IMR-90 (cell line): ENCODE measurements around the gene SYNM. TPM values are rescaled to one million over a fixed set of nuclear protein-coding genes. Genes with fewer than 3 reads are reported as not detected.

ENCODE experiments used
- ATAC-seq: fragments of 200-7000 bp; cut with Tn5 transposase; 2 replicates; pipeline ENCODE4 v1.9.1; 2020; ENCODE audit warnings: low read depth, mild to moderate bottlenecking, moderate library complexity
- BruUV-seq: library from RNA; stranded (reverse); fragments of 400-500 nt; replicated peaks from 2 replicates; lab custom pipeline; 2021; lab: Mats Ljungman, UMichigan
- CTCF ChIA-PET: fragments of 300-600 bp; formaldehyde crosslinking; extraction: SDS; loops from one replicate; lab custom pipeline; 2021; ENCODE audit warnings: antibody characterized with exemption; lab: Yijun Ruan, JAX
- POLR2A ChIA-PET: fragments of 300-600 bp; sonication (Branson Sonifier 250); formaldehyde crosslinking; loops from one replicate; lab custom pipeline; 2022; ENCODE audit warnings: antibody characterized with exemption; ENCODE audit not compliant: unreplicated experiment; lab: Charles Lee
- DNase-seq: peaks from one replicate; pipeline ENCODE4 v3.0.0; 2013
- H2AFZ ChIP-seq: replicated peaks from 2 replicates; pipeline ENCODE3; 2013; ENCODE audit warnings: low read length, mild to moderate bottlenecking; ENCODE audit not compliant: poor library complexity
- H2AK5ac ChIP-seq: 2 replicates; pipeline ENCODE4 v1.6.1; 2013; ENCODE audit warnings: low read depth, low read length, inconsistent platforms
- H2AK9ac ChIP-seq: replicated peaks from 2 replicates; pipeline ENCODE3; 2013; ENCODE audit warnings: mild to moderate bottlenecking, low read depth, low read length, moderate library complexity; ENCODE audit not compliant: poor library complexity
- H2BK120ac ChIP-seq: 2 replicates; pipeline ENCODE4 v1.6.1; 2013; ENCODE audit warnings: low read depth, low read length, inconsistent platforms
- H2BK15ac ChIP-seq: 3 replicates; pipeline ENCODE4 v1.6.1; 2013; ENCODE audit warnings: low read depth, low read length, inconsistent platforms
- H2BK20ac ChIP-seq: 2 replicates; pipeline ENCODE4 v1.6.1; 2013; ENCODE audit warnings: low read depth, mild to moderate bottlenecking, inconsistent platforms, low read length, moderate library complexity
- H2BK5ac ChIP-seq: 2 replicates; pipeline ENCODE4 v1.6.1; 2013; ENCODE audit warnings: mild to moderate bottlenecking, low read depth, low read length, inconsistent platforms; ENCODE audit not compliant: poor library complexity, severe bottlenecking
- H3K14ac ChIP-seq: replicated peaks from 2 replicates; pipeline ENCODE4 v1.6.1; 2013; ENCODE audit warnings: low read depth, low read length, inconsistent platforms
- H3K18ac ChIP-seq: 2 replicates; pipeline ENCODE4 v1.6.1; 2013; ENCODE audit warnings: low read depth, low read length, control low read depth
- H3K23ac ChIP-seq: 2 replicates; pipeline ENCODE4 v1.6.1; 2013; ENCODE audit warnings: low read depth, low read length, inconsistent platforms
- H3K27ac ChIP-seq: 2 replicates; pipeline ENCODE4 v1.5.1; 2013; ENCODE audit warnings: mild to moderate bottlenecking, control low read depth, low read length; ENCODE audit not compliant: insufficient read depth
- H3K27me3 ChIP-seq: 2 replicates; pipeline ENCODE4 v1.6.1; 2013; ENCODE audit warnings: low read length; ENCODE audit not compliant: control insufficient read depth, insufficient read depth
- H3K36me3 ChIP-seq: 2 replicates; pipeline ENCODE4 v1.6.1; 2013; ENCODE audit warnings: low read length, mixed read lengths; ENCODE audit not compliant: control insufficient read depth, insufficient read depth
- H3K4ac ChIP-seq: 2 replicates; pipeline ENCODE4 v1.6.1; 2013; ENCODE audit warnings: low read depth, low read length, inconsistent platforms
- H3K4me1 ChIP-seq: 2 replicates; pipeline ENCODE4 v1.6.1; 2013; ENCODE audit warnings: low read length, mixed read lengths; ENCODE audit not compliant: control insufficient read depth, insufficient read depth
- H3K4me2 ChIP-seq: 2 replicates; pipeline ENCODE4 v1.6.1; 2013; ENCODE audit warnings: low read depth, mild to moderate bottlenecking, control low read depth, low read length, moderate library complexity
- H3K4me3 ChIP-seq: 2 replicates; pipeline ENCODE4 v1.5.1; 2013; ENCODE audit warnings: low read depth, mild to moderate bottlenecking, control low read depth, low read length, moderate library complexity; ENCODE audit not compliant: insufficient read depth
- H3K56ac ChIP-seq: 2 replicates; pipeline ENCODE4 v1.6.1; 2013; ENCODE audit warnings: low read length, inconsistent platforms; ENCODE audit not compliant: insufficient read depth; ENCODE audit errors: extremely low read depth
- H3K79me1 ChIP-seq, 2 experiments: 2 replicates each; pipeline ENCODE4 v1.6.1; 2013; ENCODE audit warnings: low read length in 2 of 2, inconsistent platforms in 1 of 2, low read depth in 1 of 2
- H3K9ac ChIP-seq: 2 replicates; pipeline ENCODE4 v1.6.1; 2013; ENCODE audit warnings: low read depth, low read length, control low read depth
- H3K9me1 ChIP-seq: 2 replicates; pipeline ENCODE4 v1.6.1; 2013; ENCODE audit warnings: low read length, inconsistent platforms; ENCODE audit not compliant: insufficient read depth
- H3K9me3 ChIP-seq: 2 replicates; pipeline ENCODE4 v1.6.1; 2013; ENCODE audit warnings: low read length; ENCODE audit not compliant: control insufficient read depth, insufficient read depth
- H4K20me1 ChIP-seq: 2 replicates; pipeline ENCODE4 v1.6.1; 2013; ENCODE audit warnings: low read length, inconsistent platforms; ENCODE audit not compliant: insufficient read depth
- H4K5ac ChIP-seq: 2 replicates; pipeline ENCODE4 v1.6.1; 2013; ENCODE audit warnings: mild to moderate bottlenecking, low read depth, low read length, control low read depth
- H4K8ac ChIP-seq, 2 experiments: 2 replicates each; pipeline ENCODE4 v1.6.1; 2013; ENCODE audit warnings: low read depth in 2 of 2, low read length in 2 of 2, control low read depth in 1 of 2, inconsistent platforms in 1 of 2
- H4K91ac ChIP-seq: 2 replicates; pipeline ENCODE4 v1.6.1; 2013; ENCODE audit warnings: low read depth, low read length, inconsistent platforms; ENCODE audit not compliant: insufficient read depth
- BHLHE40 ChIP-seq: fragments of 150-350 bp; IDR thresholded peaks from 2 replicates; pipeline ENCODE4 v1.6.1; 2016; ENCODE audit warnings: mild to moderate bottlenecking, low read depth, low read length
- CEBPB ChIP-seq: IDR thresholded peaks from 2 replicates; pipeline ENCODE4 v1.6.1; 2012; ENCODE audit warnings: low read depth, low read length, improper control_type of control experiment
- FOS ChIP-seq: fragments of 150-350 bp; IDR thresholded peaks from 2 replicates; pipeline ENCODE4 v1.6.1; 2016; ENCODE audit warnings: low read depth, low read length
- MAFK ChIP-seq: IDR thresholded peaks from 2 replicates; pipeline ENCODE4 v1.6.1; 2012; ENCODE audit warnings: low read depth, low read length, improper control_type of control experiment
- MAZ ChIP-seq: IDR thresholded peaks from 2 replicates; pipeline ENCODE4 v1.6.1; 2012; ENCODE audit warnings: low read depth, mild to moderate bottlenecking, low read length, improper control_type of control experiment, moderate library complexity, borderline replicate concordance
- MXI1 ChIP-seq: IDR thresholded peaks from 2 replicates; pipeline ENCODE4 v1.6.1; 2012; ENCODE audit warnings: low read depth, mild to moderate bottlenecking, low read length, moderate library complexity, borderline replicate concordance
- NFE2L2 ChIP-seq: fragments of 150-350 bp; IDR thresholded peaks from 2 replicates; pipeline ENCODE4 v1.6.1; 2016; ENCODE audit warnings: low read depth, mild to moderate bottlenecking, low read length
- POLR2A ChIP-seq: IDR thresholded peaks from 2 replicates; pipeline ENCODE4 v1.6.1; 2012; ENCODE audit warnings: mild to moderate bottlenecking, low read depth, low read length
- RAD21 ChIP-seq: IDR thresholded peaks from 2 replicates; pipeline ENCODE4 v1.6.1; 2012; ENCODE audit warnings: low read length, improper control_type of control experiment
- RCOR1 ChIP-seq: IDR thresholded peaks from 2 replicates; pipeline ENCODE4 v1.6.1; 2012; ENCODE audit warnings: mild to moderate bottlenecking, low read length, improper control_type of control experiment; ENCODE audit not compliant: insufficient replicate concordance
- RFX5 ChIP-seq: IDR thresholded peaks from 2 replicates; pipeline ENCODE4 v1.8.0; 2012; ENCODE audit warnings: low read depth, mild to moderate bottlenecking, low read length, moderate library complexity
- WGBS, 2 experiments: methylation state at CpG; one replicate each; pipeline versions ENCODE4 v1.1.5 to v1.1.7; 2013; ENCODE audit warnings: missing lambda C conversion rate in 2 of 2; ENCODE audit not compliant: insufficient read length in 1 of 2; ENCODE audit errors: extremely low coverage in 2 of 2; 5-methylcytosine and 5-hydroxymethylcytosine counted together
- dilution Hi-C: fragments of 300-500 bp; cut with HindIII; formaldehyde crosslinking; loops from one replicate; pipeline ENCODE4 v1.14.3; 2018; ENCODE audit warnings: low sequenced_read_pairs; ENCODE audit not compliant: unreplicated experiment
- in situ Hi-C: fragments of 300-500 bp; cut with MboI; formaldehyde crosslinking; loops from 3 replicates; pipeline ENCODE4 v1.14.3; 2019; ENCODE audit warnings: low sequenced_read_pairs, inconsistent platforms, mixed read lengths
- intact Hi-C: fragments of 100-400 bp; cut with micrococcal nuclease; formaldehyde crosslinking; loops from 2 replicates; pipeline ENCODE4 v1.10.0; 2022
- polyA plus RNA-seq, 3 experiments: library from polyadenylated mRNA; depleted of rRNA; stranded (reverse); fragments of >200 nt; gene quantifications; 2 replicates each; pipeline ENCODE4 v1.2.3, GENCODE V29; 2012; ENCODE audit warnings: low replicate concordance in 1 of 3
- total RNA-seq: library from RNA; depleted of rRNA; stranded (reverse); fragments of >200 nt; gene quantifications from 2 replicates; pipeline ENCODE4 v1.2.3, GENCODE V29; 2012
- TF ChIP-seq, protein P1 (sequence below): conservative IDR thresholded peaks from 2 replicates; pipeline ENCODE4 v1.5.1; 2012; ENCODE audit warnings: mild to moderate bottlenecking, low read depth, low read length, improper control_type of control experiment

The SYNM gene
- total and polyA plus RNA-seq, 2 of the 4 experiments (the other 2 are of a cell fraction), result 2.1 to 3.4 TPM

DNA sequence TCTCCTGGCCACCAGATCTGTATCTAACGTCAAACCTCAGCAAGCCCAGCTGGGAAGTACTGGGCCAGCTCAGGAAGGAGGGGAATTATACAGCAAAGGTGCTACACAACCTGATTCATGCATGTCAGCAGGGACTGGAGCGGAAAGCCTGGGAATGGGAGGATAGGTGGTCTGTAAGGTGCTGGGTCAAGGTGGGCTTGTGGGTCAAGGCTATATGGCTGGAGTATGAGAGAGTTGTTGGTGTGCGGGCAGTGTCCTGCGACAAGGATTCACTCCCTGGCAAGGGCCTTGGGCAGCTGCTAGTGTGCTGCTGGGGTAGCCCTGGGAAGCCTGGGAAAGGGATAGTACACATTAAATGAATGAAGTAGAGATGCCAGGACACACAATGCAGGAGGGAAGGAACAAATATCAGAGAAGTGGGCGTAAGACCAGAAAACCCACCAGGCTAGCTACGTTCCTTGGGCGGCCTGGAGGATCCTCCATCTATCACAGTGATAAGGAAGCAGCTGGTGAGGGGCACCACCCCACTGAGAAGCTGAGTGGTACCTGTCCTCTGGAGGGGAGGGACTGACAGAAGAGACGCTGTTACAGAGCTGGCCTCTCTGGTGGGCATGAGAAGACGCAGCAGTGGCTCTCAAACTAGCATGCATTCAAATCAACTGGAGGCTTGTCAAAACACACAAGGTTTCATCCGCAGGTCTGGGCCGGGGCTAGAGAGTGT, 8.5 kb upstream of the SYNM start:
- no peaks in the 10 kb centered on the region for H3K36me3 ChIP-seq
- H2AFZ ChIP-seq, result no peak overlapping the region
- no peak overlapping the region for H2BK15ac ChIP-seq
- H3K4ac ChIP-seq, result no peak overlapping the region
- POLR2A ChIA-PET, result no interaction called here
- H3K56ac ChIP-seq, result no peak overlapping the region
- dilution Hi-C loops (no loop called here), intact Hi-C loops (no loop called here), in situ Hi-C loops (loop anchor here (5.0 kb wide), 1 partner anchor 116 kb away; no protein-coding TSS in a partner anchor)
- ATAC-seq, result no peak
- no peak overlapping the region for H3K14ac ChIP-seq
- no peak overlapping the region for H2BK120ac ChIP-seq
- H2AK5ac ChIP-seq, result no peak overlapping the region
- no peak for DNase-seq
- H3K4me3 ChIP-seq, result no peak overlapping the region
- no peaks in the 10 kb centered on the region for H4K20me1 ChIP-seq
- no peak overlapping the region for H4K91ac ChIP-seq
- H2BK20ac ChIP-seq, result no peak overlapping the region
- no peak overlapping the region for H4K5ac ChIP-seq
- no peaks in the 10 kb centered on the region for H3K9me3 ChIP-seq
- CTCF ChIA-PET, result no interaction called here
- H3K79me1 ChIP-seq, result no peaks in the 10 kb centered on the region
- BruUV-seq, result no TSS peak
- 90% methylated on average over 4 of the region's 11 CpGs; no CpG with 5 or more reads in 1 of the 2 experiments for WGBS, 2 experiments
- H3K27me3 ChIP-seq, result peaks cover 12% of the 10 kb centered on the region
- peaks cover 1% of the 10 kb centered on the region; the same call in 1 of the 2 replicates for H3K4me1 ChIP-seq
- no peak overlapping the region for H3K18ac ChIP-seq
- H2AK9ac ChIP-seq, result no peak overlapping the region
- H3K23ac ChIP-seq, result no peak overlapping the region
- TF ChIP-seq MXI1, result no peak
- no peak for TF ChIP-seq MAZ
- TF ChIP-seq BHLHE40, result no peak
- no peak for TF ChIP-seq POLR2A
- TF ChIP-seq FOS, result no peak
- no peak for TF ChIP-seq NFE2L2
- no peak for TF ChIP-seq RAD21
- TF ChIP-seq MAFK, result no peak
- no peak for TF ChIP-seq RCOR1
- TF ChIP-seq CEBPB, result no peak
- no peak for TF ChIP-seq RFX5
- TF ChIP-seq, protein P1, sequence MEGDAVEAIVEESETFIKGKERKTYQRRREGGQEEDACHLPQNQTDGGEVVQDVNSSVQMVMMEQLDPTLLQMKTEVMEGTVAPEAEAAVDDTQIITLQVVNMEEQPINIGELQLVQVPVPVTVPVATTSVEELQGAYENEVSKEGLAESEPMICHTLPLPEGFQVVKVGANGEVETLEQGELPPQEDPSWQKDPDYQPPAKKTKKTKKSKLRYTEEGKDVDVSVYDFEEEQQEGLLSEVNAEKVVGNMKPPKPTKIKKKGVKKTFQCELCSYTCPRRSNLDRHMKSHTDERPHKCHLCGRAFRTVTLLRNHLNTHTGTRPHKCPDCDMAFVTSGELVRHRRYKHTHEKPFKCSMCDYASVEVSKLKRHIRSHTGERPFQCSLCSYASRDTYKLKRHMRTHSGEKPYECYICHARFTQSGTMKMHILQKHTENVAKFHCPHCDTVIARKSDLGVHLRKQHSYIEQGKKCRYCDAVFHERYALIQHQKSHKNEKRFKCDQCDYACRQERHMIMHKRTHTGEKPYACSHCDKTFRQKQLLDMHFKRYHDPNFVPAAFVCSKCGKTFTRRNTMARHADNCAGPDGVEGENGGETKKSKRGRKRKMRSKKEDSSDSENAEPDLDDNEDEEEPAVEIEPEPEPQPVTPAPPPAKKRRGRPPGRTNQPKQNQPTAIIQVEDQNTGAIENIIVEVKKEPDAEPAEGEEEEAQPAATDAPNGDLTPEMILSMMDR, result no peak
- no peak overlapping the region for H3K4me2 ChIP-seq
- H3K9ac ChIP-seq, result no peak overlapping the region
- H3K9me1 ChIP-seq, result peaks cover 6% of the 10 kb centered on the region; the same call in 1 of the 2 replicates
- H2BK5ac ChIP-seq, result no peak overlapping the region
- H4K8ac ChIP-seq, result no peak overlapping the region
- no peak overlapping the region for H3K27ac ChIP-seq
